ENCODE measurements around the gene OR6B1. TPM values are rescaled to one million over a fixed set of nuclear protein-coding genes. Genes with fewer than 3 reads are reported as not detected.

The OR6B1 gene
- total and polyA plus RNA-seq, 9 donors = not detected

GRCh38 chr7:144032985-144033709, 33.0 kb downstream of the OR6B1 start:
- H3K9me3 ChIP-seq = no peaks in the 10 kb centered on the region
- no peak for DNase-seq
- no peak overlapping the region for H3K4me3 ChIP-seq
- TF ChIP-seq CTCF (IDR thresholded peaks at IDR 0.05) = no peak
- TF ChIP-seq EP300 (IDR thresholded peaks at IDR 0.05) = no peak
- no peak for TF ChIP-seq POLR2A (IDR thresholded peaks at IDR 0.05)
- 60 to 82% (median 71%) methylated on average over 1 of the region's 1 CpG for WGBS, 3 donors
- no peaks in the 10 kb centered on the region for H3K27me3 ChIP-seq
- H3K4me1 ChIP-seq (ENCODE audit: insufficient read depth) = no peaks in the 10 kb centered on the region
- H3K36me3 ChIP-seq = no peaks in the 10 kb centered on the region
- no peak overlapping the region for H3K27ac ChIP-seq
- intact Hi-C loops (cut with DNase I) = no loop called here

- Histone ChIP-seq H3K4me3 (no peak overlapping the region), H3K27ac (no peak overlapping the region), H3K9me3 (no peaks in the 10 kb centered on the region), H3K36me3 (no peaks in the 10 kb centered on the region), H3K4me1 (ENCODE audit: insufficient read depth) (no peaks in the 10 kb centered on the region), H3K27me3 (no peaks in the 10 kb centered on the region)
- no peak for DNase-seq
- TF ChIP-seq EP300 (IDR thresholded peaks at IDR 0.05) (no peak), CTCF (IDR thresholded peaks at IDR 0.05) (no peak), POLR2A (IDR thresholded peaks at IDR 0.05) (no peak)
- intact Hi-C loops (cut with DNase I) = no loop called here
These were observed 35.3 kb downstream of the OR6B1 start for GRCh38 chr7:144035385-144035784.

GRCh38 chr7:144036302-144036885, 36.3 kb downstream of the OR6B1 start:
- Histone ChIP-seq H3K27me3 (no peaks in the 10 kb centered on the region), H3K36me3 (no peaks in the 10 kb centered on the region), H3K4me3 (no peak overlapping the region), H3K9me3 (no peaks in the 10 kb centered on the region), H3K27ac (no peak overlapping the region), H3K4me1 (ENCODE audit: insufficient read depth) (no peaks in the 10 kb centered on the region)
- DNase-seq = no peak
- TF ChIP-seq EP300 (IDR thresholded peaks at IDR 0.05) = no peak
- no peak for TF ChIP-seq CTCF (IDR thresholded peaks at IDR 0.05)
- TF ChIP-seq POLR2A (IDR thresholded peaks at IDR 0.05) = no peak
- 38 to 60% (median 54%) methylated on average over 1 of the region's 1 CpG for WGBS, 3 donors
- intact Hi-C loops (cut with DNase I) = no loop called here

GRCh38 chr7:144037414-144038035, 37.4 kb downstream of the OR6B1 start:
- 37 to 57% (median 57%) methylated on average over 1 of the region's 1 CpG for WGBS, 3 donors
- Histone ChIP-seq H3K9me3 (no peaks in the 10 kb centered on the region), H3K27ac (no peak overlapping the region), H3K4me3 (no peak overlapping the region), H3K4me1 (ENCODE audit: insufficient read depth) (no peaks in the 10 kb centered on the region), H3K36me3 (no peaks in the 10 kb centered on the region), H3K27me3 (no peaks in the 10 kb centered on the region)
- DNase-seq = no peak
- TF ChIP-seq EP300 (IDR thresholded peaks at IDR 0.05) (no peak), CTCF (IDR thresholded peaks at IDR 0.05) (no peak), POLR2A (IDR thresholded peaks at IDR 0.05) (no peak)
- intact Hi-C loops (cut with DNase I) = no loop called here
